Transverse colon (tissue), 4 donors: ENCODE results near the gene FBXL17. TPM values are rescaled to one million over a fixed set of nuclear protein-coding genes. Genes with fewer than 3 reads are reported as not detected.

ENCODE experiments used
- DNase-seq: peaks from one replicate; pipeline ENCODE4 v3.0.0-alpha.2; 2019
- H3K27ac ChIP-seq, 4 donors: fragments of 200-600 bp; sonication (generic); 2 replicates each; pipeline ENCODE4 v1.5.1; 2016 to 2018; ENCODE audit warnings: inconsistent platforms in 4 of 4
- H3K27me3 ChIP-seq: fragments of 200-600 bp; sonication (generic); 2 replicates; pipeline ENCODE4 v1.5.1; 2017; ENCODE audit warnings: inconsistent platforms
- H3K36me3 ChIP-seq, 4 donors: fragments of 200-600 bp; sonication (generic); 2 replicates each; pipeline ENCODE4 v1.5.1; 2017 to 2019; ENCODE audit warnings: inconsistent platforms in 4 of 4
- H3K4me1 ChIP-seq, 4 donors: fragments of 200-600 bp; sonication (generic); 2 replicates each; pipeline ENCODE4 v1.5.1; 2017 to 2020; ENCODE audit warnings: inconsistent platforms in 4 of 4
- H3K4me3 ChIP-seq, 4 donors: fragments of 200-600 bp; sonication (generic); 1 replicate in 1 of 4; 2 replicates in 3 of 4; pipeline versions ENCODE4 v1.5.1 to v1.6.1; 2017 to 2019; ENCODE audit warnings: inconsistent platforms in 4 of 4
- H3K9me3 ChIP-seq, 2 donors: fragments of 200-600 bp; sonication (generic); 2 replicates each; pipeline ENCODE4 v1.5.1; 2017 to 2019; ENCODE audit warnings: inconsistent platforms in 2 of 2
- EP300 ChIP-seq: sonication (generic); formaldehyde crosslinking; IDR thresholded peaks from one replicate; pipeline ENCODE4 v1.6.1; 2017; ENCODE audit warnings: antibody characterized with exemption, low read depth
- POLR2A ChIP-seq: fragments of 450-650 bp; IDR thresholded peaks from one replicate; pipeline ENCODE4 v1.6.1; 2016; ENCODE audit warnings: antibody characterized with exemption, mild to moderate bottlenecking, moderate library complexity
- POLR2AphosphoS5 ChIP-seq, 3 donors: sonication (generic); formaldehyde crosslinking; IDR thresholded peaks; one replicate each; pipeline ENCODE4 v1.6.1; 2016; ENCODE audit warnings: antibody characterized with exemption in 3 of 3
- WGBS, 2 donors: methylation state at CpG; one replicate each; pipeline ENCODE4 v1.1.5; 2018; ENCODE audit warnings: low coverage in 1 of 2; 5-methylcytosine and 5-hydroxymethylcytosine counted together
- in situ Hi-C, 4 donors: fragments of 200-750 bp; cut with MboI; loops; one replicate each; pipeline versions ENCODE4 v1.15.0 to v1.15.1; 2017; ENCODE audit warnings: low sequenced_read_pairs in 3 of 4, low pct_ligation_motif_present in 1 of 4, low pct_unique_long_range_greater_than_20kb in 1 of 4
- intact Hi-C: fragments of 100-400 bp; cut with DNase I; formaldehyde crosslinking; loops from one replicate; pipeline ENCODE4 v1.15.1; 2023; ENCODE audit warnings: low total_unique reads
- total RNA-seq, 4 donors: library from RNA; depleted of rRNA; stranded (reverse); fragments of >200 nt; gene quantifications; one replicate each; pipeline ENCODE4 v1.1.0, GENCODE V29; 2016
- TF ChIP-seq, protein P1 (sequence below), 5 experiments: fragments of 200-600 bp in 3 of 5; fragments of 450-650 bp in 2 of 5; sonication (generic) in 3 of 5; IDR thresholded peaks; 1 replicate in 2 of 5; 2 replicates in 3 of 5; pipeline ENCODE4 v1.5.1; 2016 to 2017; ENCODE audit warnings: antibody characterized with exemption in 5 of 5, inconsistent platforms in 3 of 5, mild to moderate bottlenecking in 2 of 5, moderate library complexity in 1 of 5

FBXL17 gene
- total RNA-seq, 4 donors from 2014 or later = 17.7 to 99.5 (median 24.6) TPM

- DNase-seq = peak; percentile 48
Observed at GRCh38 chr5:108380531-108381349, 1.2 kb downstream of the FBXL17 start.

DNA sequence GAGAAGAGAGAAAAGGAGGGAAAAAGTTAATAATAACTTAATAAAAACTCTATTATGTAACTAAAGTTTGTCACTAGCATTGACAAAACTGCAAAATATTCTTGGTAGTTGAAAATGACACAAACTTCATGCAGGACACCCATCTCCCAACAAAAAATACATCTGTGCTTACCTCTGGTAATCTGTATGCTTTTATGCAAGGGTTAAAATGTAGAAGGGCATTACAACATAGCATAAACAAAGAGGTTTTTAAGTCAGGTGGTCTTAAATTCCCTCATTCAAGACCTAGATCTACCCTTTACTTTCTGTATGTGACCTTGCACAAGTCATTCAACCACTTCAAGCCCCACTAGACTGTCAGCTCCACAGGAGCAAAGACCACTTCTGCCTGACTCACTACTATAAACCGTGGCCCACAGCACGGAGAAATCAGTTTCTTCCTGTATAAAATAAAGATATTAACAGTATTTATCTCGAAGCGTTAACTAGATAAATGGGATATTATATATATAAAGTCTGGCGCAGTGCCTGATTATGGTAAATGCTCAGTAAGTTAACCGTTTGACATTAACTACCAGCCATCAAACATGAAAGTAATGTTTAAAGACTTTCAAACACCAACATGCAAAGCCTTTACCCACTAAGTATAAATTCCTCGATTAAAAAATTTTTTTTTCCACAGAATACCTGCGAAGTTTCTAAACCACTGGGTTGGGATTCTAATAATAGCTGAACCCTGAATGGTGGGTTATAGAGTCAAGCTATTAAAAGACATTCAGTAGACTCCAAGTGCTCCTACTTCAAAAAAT lies 2.0 kb downstream of the FBXL17 start:
- intact Hi-C loops (no loop called here), in situ Hi-C loops (loop anchor here in 1 of 4 donors (25.0 kb wide), 1 partner anchor 1032 kb away; the partner anchor contains the start of gene PJA2)
- Histone ChIP-seq H3K9me3 (peaks cover 11 to 15% of the 10 kb centered on the region in 2 donors), H3K4me3 (peak overlapping the region; percentile 71 to 86 (median 80)), H3K27ac (peak overlapping the region; percentile 98 to 99 (median 98)), H3K27me3 (no peaks in the 10 kb centered on the region), H3K4me1 (peaks cover 0 to 26% (median 14%) of the 10 kb centered on the region in 4 donors), H3K36me3 (no peaks in the 10 kb centered on the region)
- TF ChIP-seq EP300 (no peak), POLR2AphosphoS5 (IDR thresholded peaks at IDR 0.05) (no peak)
- TF ChIP-seq, protein P1, sequence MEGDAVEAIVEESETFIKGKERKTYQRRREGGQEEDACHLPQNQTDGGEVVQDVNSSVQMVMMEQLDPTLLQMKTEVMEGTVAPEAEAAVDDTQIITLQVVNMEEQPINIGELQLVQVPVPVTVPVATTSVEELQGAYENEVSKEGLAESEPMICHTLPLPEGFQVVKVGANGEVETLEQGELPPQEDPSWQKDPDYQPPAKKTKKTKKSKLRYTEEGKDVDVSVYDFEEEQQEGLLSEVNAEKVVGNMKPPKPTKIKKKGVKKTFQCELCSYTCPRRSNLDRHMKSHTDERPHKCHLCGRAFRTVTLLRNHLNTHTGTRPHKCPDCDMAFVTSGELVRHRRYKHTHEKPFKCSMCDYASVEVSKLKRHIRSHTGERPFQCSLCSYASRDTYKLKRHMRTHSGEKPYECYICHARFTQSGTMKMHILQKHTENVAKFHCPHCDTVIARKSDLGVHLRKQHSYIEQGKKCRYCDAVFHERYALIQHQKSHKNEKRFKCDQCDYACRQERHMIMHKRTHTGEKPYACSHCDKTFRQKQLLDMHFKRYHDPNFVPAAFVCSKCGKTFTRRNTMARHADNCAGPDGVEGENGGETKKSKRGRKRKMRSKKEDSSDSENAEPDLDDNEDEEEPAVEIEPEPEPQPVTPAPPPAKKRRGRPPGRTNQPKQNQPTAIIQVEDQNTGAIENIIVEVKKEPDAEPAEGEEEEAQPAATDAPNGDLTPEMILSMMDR (IDR thresholded peaks at IDR 0.05) = no peak
- 3 to 7% methylated on average over 8 of the region's 8 CpGs for WGBS, 2 donors
- DNase-seq = no peak

More at GRCh38 chr5:108380531-108381349, 1.2 kb downstream of the FBXL17 start:
- peak overlapping the region; percentile 98 to 99 (median 98) for H3K27ac ChIP-seq
- H3K9me3 ChIP-seq = peaks cover 8% of the 10 kb centered on the region in 2 donors
- peaks cover 0 to 26% (median 14%) of the 10 kb centered on the region in 4 donors for H3K4me1 ChIP-seq
- 0% methylated on average over 46 of the region's 85 CpGs; no CpG with 5 or more reads in 1 of the 2 donors for WGBS, 2 donors
- no peaks in the 10 kb centered on the region for H3K36me3 ChIP-seq
- no peaks in the 10 kb centered on the region for H3K27me3 ChIP-seq
- in situ Hi-C loops (loop anchor here in 1 of 4 donors (25.0 kb wide), 1 partner anchor 1032 kb away; the partner anchor contains the start of gene PJA2), intact Hi-C loops (no loop called here)
- peak overlapping the region; percentile 71 to 86 (median 80) for H3K4me3 ChIP-seq
- TF ChIP-seq, protein P1 (IDR thresholded peaks at IDR 0.05) = no peak
- TF ChIP-seq POLR2AphosphoS5 (IDR thresholded peaks at IDR 0.05) = no peak
- TF ChIP-seq POLR2A = no peak
- no peak for TF ChIP-seq EP300

- Histone ChIP-seq H3K27ac (no peak overlapping the region), H3K4me3 (no peak overlapping the region), H3K36me3 (no peaks in the 10 kb centered on the region), H3K4me1 (peaks cover 0 to 18% (median 13%) of the 10 kb centered on the region in 4 donors), H3K27me3 (no peaks in the 10 kb centered on the region), H3K9me3 (peaks cover 21 to 26% of the 10 kb centered on the region in 2 donors)
- no peak for DNase-seq
- TF ChIP-seq POLR2AphosphoS5 (IDR thresholded peaks at IDR 0.05) = no peak
- TF ChIP-seq, protein P1 (IDR thresholded peaks at IDR 0.05) = no peak
- TF ChIP-seq EP300 = no peak
- no peak for TF ChIP-seq POLR2A
- in situ Hi-C loops (loop anchor here in 1 of 4 donors (25.0 kb wide), 1 partner anchor 1037 kb away; the partner anchor contains the start of gene PJA2), intact Hi-C loops (no loop called here)
- 98 to 100% methylated on average over 1 of the region's 1 CpG for WGBS, 2 donors
Observed at GRCh38 chr5:108375768-108376167, 6.1 kb downstream of the FBXL17 start.

- intact Hi-C loops (no loop called here), in situ Hi-C loops (no loop called here)
- no peak for DNase-seq
- TF ChIP-seq POLR2AphosphoS5 (IDR thresholded peaks at IDR 0.05) (no peak), POLR2A (no peak), EP300 (no peak)
- TF ChIP-seq, protein P1 (IDR thresholded peaks at IDR 0.05) = no peak
- Histone ChIP-seq H3K4me3 (no peak overlapping the region), H3K36me3 (no peaks in the 10 kb centered on the region), H3K4me1 (no peaks in the 10 kb centered on the region), H3K9me3 (peaks cover 21 to 26% of the 10 kb centered on the region in 2 donors), H3K27ac (no peak overlapping the region), H3K27me3 (no peaks in the 10 kb centered on the region)
Observed at GRCh38 chr5:108373426-108373825, 8.5 kb downstream of the FBXL17 start.
